HG03097 (cell line): ENCODE measurements around the gene NCAPD3.

Source experiments
- ATAC-seq: cut with Tn5 transposase; IDR thresholded peaks from one replicate; pipeline ENCODE4 v1.9.1; 2021; ENCODE audit not compliant: unreplicated experiment, low FRiP score

The NCAPD3 gene

DNA sequence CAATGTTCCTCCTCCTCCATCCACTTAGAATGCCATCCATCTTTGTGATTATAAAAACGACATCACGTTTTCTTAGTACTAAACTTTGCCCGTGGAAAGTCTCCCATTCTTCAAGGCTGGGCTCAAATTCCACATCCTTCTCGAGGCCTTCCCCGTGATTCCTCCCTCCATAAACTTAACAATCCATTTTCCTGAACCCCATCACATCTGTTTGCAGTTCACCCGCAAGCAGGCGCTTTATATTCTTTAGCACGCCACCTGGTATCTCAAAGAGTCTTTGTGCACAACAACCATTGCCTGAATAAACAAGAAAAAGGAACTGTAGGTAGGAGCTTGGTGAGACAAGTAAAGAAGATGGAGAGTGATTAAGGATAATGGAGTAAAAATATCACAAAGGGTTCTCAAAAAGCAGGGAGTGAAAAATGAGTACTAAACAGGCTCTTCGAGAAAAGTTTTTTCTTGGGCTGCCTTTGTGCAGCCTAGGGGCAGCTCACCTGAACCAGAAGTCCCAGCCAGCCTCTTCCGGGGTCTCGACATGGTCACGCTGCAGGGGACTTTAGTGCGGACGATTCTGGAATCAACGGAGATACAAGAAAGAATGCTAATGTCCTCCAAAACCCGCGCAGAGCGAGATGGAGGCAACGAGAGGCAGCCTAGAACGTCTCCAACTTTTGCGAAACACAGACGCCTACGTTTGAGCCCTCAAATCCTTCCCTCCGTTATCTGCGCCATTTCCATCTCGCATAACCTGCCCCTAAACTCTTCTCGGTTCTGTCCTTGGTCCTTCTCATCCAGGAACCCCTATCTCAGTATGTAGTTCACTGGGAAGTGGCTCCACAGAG is 28.8 kb upstream of the NCAPD3 start:
- peak; percentile 19 for ATAC-seq

GRCh38 chr11:134250675-134251074 is 26.9 kb upstream of the NCAPD3 start:
- ATAC-seq, result no peak

DNA sequence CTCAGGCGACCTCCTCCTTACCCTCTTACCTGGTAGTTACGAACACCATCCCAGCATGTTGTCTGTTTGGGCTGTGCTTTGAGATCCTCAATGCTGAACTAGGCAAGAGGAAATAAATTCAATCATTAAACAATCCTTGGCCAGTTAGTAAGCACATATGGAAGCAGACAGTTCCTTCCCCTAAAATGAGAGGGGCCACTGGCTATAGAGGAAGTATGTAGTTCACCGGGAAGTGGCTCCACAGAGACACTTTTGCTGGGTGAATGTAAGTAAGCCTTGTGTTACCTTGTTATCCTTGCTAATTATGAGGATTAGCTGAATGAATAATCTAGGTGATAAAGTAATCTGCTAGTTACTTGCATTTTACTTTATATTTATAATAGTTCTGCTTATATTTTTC is 26.5 kb upstream of the NCAPD3 start:
- ATAC-seq, result no peak

GRCh38 chr11:134248910-134249480 is 25.2 kb upstream of the NCAPD3 start:
- ATAC-seq, result no peak

DNA sequence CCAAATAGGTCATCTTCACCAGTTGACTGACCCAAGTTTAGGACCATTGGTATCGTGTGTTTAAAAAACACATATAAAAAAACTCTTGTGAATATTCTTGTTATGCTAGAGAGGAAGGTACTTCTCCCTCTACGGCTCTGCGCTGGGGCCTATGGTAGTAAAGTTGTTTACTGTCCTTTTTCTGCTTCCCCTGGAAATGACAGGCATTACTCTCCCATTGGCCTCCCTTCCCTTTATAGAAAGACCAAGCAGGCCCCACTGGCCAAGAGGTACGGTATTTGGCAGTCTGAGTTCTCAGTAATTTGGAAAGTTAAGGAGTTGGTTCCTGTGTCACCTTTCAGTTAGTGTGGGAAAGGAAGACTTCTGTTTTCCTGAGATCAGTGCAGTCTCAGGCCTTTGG is 22.9 kb upstream of the NCAPD3 start:
- no peak for ATAC-seq

DNA sequence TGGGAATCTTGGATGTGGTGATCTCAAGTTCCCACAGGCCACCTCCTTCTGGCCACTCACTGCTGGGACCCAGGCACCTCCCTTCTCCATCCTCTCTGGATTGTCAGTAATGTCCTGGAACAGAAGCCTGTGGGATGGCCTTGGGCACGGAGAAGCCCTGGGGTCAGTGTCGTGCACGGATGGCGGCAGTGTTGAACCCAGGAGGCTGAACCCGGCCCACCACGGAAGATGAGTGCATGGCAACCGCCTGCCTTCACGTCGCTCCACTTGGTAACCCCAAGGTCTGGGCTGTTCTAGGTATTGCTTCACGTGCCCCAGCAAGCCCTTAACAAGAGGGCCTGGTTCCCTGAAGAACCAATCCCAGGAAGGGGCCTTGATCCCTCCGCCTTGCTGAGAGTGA is 22.3 kb upstream of the NCAPD3 start:
- no peak for ATAC-seq

DNA sequence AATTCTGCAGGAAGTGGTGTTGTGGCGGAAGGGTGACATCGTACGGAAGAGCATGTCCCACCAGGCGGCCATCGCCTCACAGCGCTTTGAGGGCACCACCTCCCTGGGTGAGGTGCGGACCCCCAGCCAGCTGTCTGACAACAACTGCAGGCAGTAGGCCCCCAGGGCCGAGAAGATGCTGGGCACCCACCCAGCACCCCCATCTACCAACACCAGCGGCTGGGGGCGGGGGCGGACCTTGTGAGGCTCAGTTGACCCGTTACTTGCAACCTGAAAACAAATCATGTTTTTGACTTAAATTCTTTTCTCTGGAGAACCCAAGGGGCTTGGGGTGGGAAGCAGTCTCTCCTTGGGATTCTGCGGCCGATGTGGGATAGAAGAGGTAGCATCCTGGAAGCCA is 21.7 kb upstream of the NCAPD3 start:
- no peak for ATAC-seq

- ATAC-seq, result peak; percentile 61
These were observed 20.8 kb upstream of the NCAPD3 start for GRCh38 chr11:134244593-134244992.

DNA sequence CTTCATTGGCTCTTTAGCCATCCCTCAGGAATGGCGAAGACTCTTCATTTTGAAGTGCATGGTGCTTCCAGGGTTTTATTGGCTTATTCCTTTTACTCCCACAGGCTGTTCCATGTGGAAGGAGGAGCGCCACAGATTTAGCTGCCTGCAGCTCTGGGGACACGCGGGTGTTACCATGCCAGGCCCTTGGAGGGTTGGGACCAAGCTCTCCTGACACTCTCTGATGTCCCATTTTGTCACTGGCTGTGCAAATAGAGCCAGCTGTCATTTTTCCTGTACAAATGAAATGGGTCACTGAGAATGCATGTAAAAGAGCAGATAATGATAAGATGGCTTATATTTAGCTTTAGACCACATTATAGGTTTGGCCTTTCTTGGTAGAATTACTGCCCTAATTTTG is 20.1 kb upstream of the NCAPD3 start:
- ATAC-seq, result no peak

GRCh38 chr11:134242376-134242775 is 18.6 kb upstream of the NCAPD3 start:
- ATAC-seq, result no peak

DNA sequence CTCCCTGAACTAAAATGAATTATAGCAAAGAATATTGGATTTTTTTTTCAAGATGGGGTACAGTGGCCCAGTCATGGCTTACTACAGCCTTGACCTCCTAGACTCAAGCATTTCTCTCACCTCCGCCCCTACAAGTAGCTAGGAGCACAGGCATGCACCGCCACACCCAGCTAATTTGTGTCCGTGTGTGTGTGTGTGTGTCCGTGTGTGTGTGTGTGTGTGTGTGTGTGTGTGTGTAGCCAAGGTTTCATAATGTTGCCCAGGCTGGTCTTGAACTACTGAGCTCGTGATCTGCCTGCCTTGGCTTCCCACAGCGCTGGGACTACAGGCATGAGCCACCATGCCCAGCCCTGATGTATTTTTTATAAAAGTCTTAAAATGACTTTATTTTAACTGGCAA is 16.8 kb upstream of the NCAPD3 start:
- no peak for ATAC-seq

- ATAC-seq, result no peak
These were observed 15.2 kb upstream of the NCAPD3 start for GRCh38 chr11:134238956-134239355.

GRCh38 chr11:134237557-134237922 is 13.8 kb upstream of the NCAPD3 start:
- ATAC-seq, result no peak

GRCh38 chr11:134236834-134237556 is 13.2 kb upstream of the NCAPD3 start:
- no peak for ATAC-seq

DNA sequence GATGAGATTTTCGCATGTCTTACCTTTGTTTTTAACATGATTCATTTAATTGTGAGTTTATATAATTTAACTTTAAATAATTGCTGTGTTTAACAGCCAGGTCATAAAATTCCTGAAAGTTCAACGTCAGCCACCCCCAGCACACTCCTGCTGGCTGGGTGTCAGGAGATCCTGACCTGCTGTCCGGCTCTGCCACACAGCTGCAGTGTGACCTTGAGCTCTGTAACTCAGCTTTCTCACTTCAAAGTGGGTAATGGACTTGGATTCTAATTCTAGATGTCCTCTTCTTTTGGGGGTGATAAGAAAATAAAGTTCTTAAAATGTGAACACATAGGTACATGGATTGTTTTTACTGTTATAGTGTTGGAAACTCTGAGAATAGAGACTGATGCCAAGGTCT is 11.6 kb upstream of the NCAPD3 start:
- no peak for ATAC-seq

- no peak for ATAC-seq
These were observed 10.0 kb upstream of the NCAPD3 start for GRCh38 chr11:134233729-134234179.

GRCh38 chr11:134231958-134232659 is 8.3 kb upstream of the NCAPD3 start:
- no peak for ATAC-seq

DNA sequence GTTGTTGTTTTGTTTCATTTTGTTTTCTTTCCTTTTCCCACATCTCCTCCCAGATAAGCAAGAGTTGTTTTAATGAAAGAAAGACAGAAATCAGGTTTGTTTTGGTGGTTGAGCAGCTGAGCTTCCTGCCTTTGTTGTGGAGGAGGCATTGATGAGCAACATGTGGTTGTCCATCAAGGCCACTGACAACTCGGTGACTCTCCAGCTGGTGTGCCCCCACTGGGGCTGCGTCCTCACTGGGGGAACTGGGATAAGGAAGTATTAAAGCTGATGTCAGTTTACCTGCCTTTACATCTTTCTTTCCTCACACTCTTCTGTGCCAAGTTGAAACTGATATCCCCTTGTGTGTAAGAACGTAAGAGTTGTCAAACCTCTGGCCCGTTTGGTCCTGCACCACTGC is 6.6 kb upstream of the NCAPD3 start:
- no peak for ATAC-seq

- no peak for ATAC-seq
These were observed 5.5 kb upstream of the NCAPD3 start for GRCh38 chr11:134229126-134229790.

DNA sequence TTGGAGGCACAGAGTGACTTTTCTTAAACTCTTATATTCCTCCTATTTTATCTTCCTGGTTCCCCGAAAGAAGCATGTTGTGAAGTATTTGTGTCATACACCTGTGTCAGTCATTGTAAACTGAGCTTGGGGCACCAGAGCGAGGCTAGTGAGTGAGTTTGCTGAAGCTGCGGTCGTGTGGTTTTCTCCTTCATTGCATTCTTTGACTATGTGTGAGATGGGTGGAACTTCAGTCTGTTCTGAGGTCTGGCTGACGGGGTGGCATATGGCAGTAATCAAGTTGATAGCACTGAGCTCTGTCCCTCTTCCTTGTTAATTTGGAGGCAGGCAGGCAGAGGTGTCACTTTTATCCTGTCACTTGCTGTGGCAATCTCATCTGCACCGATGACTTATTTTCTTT is 4.9 kb upstream of the NCAPD3 start:
- ATAC-seq, result peak; percentile 46
